Mucosa of rectum (tissue), 2 donors: Measurements from ENCODE around the gene E2F2.

Experiments used
- H3K27ac ChIP-seq, 2 donors: one replicate each; pipeline ENCODE4 v1.7.0; 2013; ENCODE audit warnings: inconsistent platforms in 2 of 2, low read depth in 2 of 2, low read length in 2 of 2
- H3K27me3 ChIP-seq, 2 donors: one replicate each; pipeline ENCODE4 v1.7.0; 2013; ENCODE audit warnings: low read length in 2 of 2; ENCODE audit not compliant: control insufficient read depth in 2 of 2, insufficient read depth in 2 of 2
- H3K36me3 ChIP-seq, 2 donors: one replicate each; pipeline ENCODE4 v1.7.0; 2013; ENCODE audit warnings: low read length in 2 of 2; ENCODE audit not compliant: control insufficient read depth in 2 of 2, insufficient read depth in 2 of 2
- H3K4me1 ChIP-seq, 2 donors: one replicate each; pipeline ENCODE4 v1.7.0; 2013; ENCODE audit warnings: low read length in 2 of 2, mild to moderate bottlenecking in 1 of 2; ENCODE audit not compliant: control insufficient read depth in 2 of 2, insufficient read depth in 2 of 2
- H3K4me3 ChIP-seq, 2 donors: one replicate each; pipeline ENCODE4 v1.7.0; 2013; ENCODE audit warnings: low read length in 2 of 2
- H3K9ac ChIP-seq, 2 donors: one replicate each; pipeline ENCODE4 v1.7.0; 2013; ENCODE audit warnings: low read length in 2 of 2, low read depth in 1 of 2, mild to moderate bottlenecking in 1 of 2
- H3K9me3 ChIP-seq, 2 donors: one replicate each; pipeline ENCODE4 v1.7.0; 2013; ENCODE audit warnings: low read length in 2 of 2; ENCODE audit not compliant: control insufficient read depth in 2 of 2
- donor health status: healthy.
- donor health status: Normal muscosa, but diverticular disease.

Gene E2F2

DNA sequence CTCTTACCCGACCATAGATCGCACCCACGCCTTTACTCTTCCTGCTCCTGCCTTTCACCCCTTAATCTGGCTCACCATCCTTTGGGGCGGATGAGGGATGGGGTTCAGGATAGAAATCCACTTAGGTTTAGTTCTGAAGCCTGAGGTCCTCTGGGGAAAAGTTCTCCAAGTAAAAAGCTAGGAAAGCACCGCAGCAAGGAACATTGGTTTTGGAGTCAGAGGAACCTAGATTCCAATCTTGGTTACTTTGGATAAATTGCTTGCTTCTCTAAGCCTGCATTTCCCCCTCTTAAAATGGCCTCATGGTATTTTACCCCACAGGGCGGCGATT lies 46.1 kb downstream of the E2F2 start:
- peak overlapping the region in 1 of 2 donors; percentile 59 for H3K9ac ChIP-seq
- peak overlapping the region; percentile 72 to 84 for H3K4me3 ChIP-seq
- H3K27ac ChIP-seq: no peak overlapping the region

DNA sequence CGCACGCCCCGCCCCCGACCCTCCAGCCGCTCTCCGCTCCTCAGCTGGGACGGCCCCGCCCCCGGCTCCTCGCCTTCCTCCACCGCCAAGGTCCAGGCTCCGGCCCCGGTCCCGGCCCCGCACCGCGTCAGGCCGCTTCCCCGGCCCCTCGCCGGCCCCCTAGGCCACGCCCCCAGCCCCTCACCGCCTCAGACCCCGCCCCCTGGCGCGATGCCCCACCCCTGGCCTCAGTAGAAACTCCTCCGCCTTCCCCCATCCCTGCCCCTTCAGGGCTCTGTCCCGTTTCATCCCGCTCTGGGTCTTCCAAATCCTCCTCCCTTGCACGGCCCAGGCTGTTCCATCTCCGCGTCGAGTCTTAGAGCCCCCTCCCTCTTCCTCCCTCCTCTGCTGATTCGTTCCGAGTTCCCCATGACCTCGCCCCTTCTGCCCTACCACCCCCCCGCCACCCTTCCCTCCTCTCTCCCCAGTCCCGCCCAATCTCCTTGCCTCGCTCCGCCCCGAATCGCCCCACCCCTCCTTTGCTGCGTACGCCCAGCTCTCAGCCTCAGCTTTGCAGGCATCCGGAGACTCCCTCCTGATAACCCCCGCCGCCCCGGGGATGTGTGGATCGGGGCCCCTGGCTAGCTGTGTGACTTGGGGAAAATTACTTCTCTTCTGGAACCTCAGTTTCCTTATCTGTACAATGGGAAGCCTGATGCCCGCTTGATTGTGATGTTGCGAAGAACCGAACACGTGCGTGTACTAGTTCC lies 46.6 kb downstream of the E2F2 start:
- H3K4me1 ChIP-seq: peaks cover 9 to 12% of the 10 kb centered on the region in 2 donors
- H3K27me3 ChIP-seq: no peaks in the 10 kb centered on the region
- H3K36me3 ChIP-seq: no peaks in the 10 kb centered on the region
- peak overlapping the region; percentile 72 to 84 for H3K4me3 ChIP-seq
- peak overlapping the region in 1 of 2 donors; percentile 79 for H3K9ac ChIP-seq
- H3K27ac ChIP-seq: peak overlapping the region; percentile 81
- no peaks in the 10 kb centered on the region for H3K9me3 ChIP-seq

More for the DNA sequence above, 46.1 kb downstream of the E2F2 start:
- Histone ChIP-seq H3K27me3 (no peaks in the 10 kb centered on the region), H3K4me1 (peaks cover 9 to 12% of the 10 kb centered on the region in 2 donors), H3K36me3 (no peaks in the 10 kb centered on the region), H3K9me3 (no peaks in the 10 kb centered on the region)

DNA sequence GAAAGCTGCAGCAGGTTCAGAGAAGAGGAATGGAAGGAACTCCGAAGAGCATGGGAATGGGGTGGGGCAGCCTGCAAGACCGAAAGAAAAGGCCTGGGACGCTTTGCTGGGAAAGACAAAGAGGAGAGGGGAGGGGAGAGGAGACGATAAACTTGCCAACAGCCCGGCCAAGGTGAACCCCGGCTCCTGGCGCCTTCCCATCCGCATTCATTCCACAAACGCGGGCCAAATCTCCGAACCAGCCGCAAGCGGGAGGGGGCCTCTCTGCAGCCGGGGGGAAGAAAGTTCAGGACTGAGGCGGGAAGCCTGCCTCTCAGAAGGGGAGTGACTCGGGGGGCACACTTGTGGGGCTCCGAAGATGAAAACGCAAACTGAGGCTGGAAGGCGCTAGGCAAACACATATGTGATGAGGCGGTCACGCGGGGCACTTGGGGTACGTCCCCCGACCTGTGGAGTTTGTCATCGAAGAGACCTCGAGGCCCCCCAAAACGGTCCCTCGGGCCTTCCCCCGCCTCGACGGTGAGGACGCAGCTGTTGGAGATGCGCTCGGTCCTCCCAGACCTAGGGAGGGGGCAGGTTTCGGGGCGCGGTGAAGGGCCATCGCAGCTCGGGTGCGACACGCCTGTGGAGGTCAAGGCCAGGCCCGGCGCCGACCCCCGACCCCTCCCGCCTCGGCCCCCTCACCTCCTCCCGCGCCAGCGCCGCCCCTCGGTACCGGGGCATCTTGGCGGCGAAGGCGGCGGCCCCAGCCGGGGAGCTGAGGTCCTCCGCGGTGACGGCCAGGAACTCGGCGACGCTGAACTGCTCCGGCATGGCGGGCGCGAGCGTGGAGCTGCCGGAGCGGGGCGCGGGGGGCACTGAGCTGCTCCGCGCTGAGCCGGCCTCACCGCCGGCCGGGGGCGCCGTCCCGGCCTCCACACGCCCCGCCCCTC lies 47.4 kb downstream of the E2F2 start, which contains the start of gene ASAP3:
Gene ASAP3 (minus strand): TSS at position 859 of the 932 bp plus-strand sequence. CDS start 46 bp downstream, at position 813.
- H3K27ac ChIP-seq: peak within 1 kb of the TSS; percentile 81
- peaks cover 9 to 12% of the 10 kb centered on the region in 2 donors for H3K4me1 ChIP-seq
- H3K9me3 ChIP-seq: no peaks in the 10 kb centered on the region
- peak within 1 kb of the TSS; percentile 72 to 84 for H3K4me3 ChIP-seq
- no peaks in the 10 kb centered on the region for H3K27me3 ChIP-seq
- peak within 1 kb of the TSS; percentile 56 to 79 for H3K9ac ChIP-seq
- no peaks in the 10 kb centered on the region for H3K36me3 ChIP-seq

DNA sequence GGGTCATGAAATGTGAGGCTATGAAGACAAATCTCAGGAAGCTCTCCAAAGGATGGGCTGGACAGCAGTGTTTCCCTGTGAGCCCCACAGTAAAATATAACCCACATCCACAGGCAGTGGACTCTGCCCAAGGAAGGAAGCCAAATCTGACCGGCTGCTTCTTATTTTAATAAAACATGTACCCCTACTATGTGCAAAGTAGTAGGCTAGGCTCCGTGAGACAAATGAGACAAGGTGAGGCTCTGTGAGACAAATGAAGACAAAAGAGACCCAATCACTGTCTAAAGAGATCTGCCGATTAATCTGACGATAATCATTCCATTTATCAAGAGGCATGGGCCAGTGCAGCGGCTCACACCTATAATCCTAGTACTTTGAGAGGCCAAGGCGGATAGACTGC lies 49.1 kb downstream of the E2F2 start:
- Histone ChIP-seq H3K36me3 (no peaks in the 10 kb centered on the region), H3K4me3 (no peak overlapping the region), H3K9me3 (no peaks in the 10 kb centered on the region), H3K4me1 (peaks cover 9 to 12% of the 10 kb centered on the region in 2 donors), H3K9ac (no peak overlapping the region), H3K27me3 (no peaks in the 10 kb centered on the region), H3K27ac (no peak overlapping the region)

DNA sequence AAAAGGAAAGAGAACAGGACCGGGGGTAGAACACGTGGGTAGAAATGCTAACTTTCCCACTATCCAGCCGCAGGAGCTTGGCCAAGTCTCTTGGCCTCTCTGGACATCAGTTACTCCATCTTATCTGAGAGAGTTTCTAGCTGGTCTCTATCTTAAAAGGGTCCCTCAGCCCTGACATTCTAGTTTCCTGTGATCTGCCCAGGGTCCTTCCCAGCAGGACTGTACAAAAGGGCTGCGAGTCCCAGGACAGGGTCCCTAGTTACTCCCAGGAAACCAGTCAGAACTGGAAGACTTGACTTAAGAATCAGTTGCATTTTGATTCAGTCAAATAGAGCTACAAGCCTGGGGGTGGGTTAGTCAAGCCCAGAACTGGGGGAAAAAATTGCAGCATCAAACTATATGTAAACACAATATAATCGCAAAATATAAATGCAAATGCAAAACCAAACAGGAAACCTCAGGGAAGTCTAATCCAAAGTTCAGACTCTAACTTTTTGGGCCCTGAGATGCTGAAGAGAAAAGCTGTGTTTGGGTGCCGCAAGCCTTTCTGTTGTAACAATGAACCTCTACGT lies 49.9 kb downstream of the E2F2 start:
- Histone ChIP-seq H3K9me3 (no peaks in the 10 kb centered on the region), H3K27me3 (no peaks in the 10 kb centered on the region), H3K27ac (no peak overlapping the region), H3K9ac (no peak overlapping the region), H3K4me3 (no peak overlapping the region), H3K4me1 (peaks cover 9 to 12% of the 10 kb centered on the region in 2 donors), H3K36me3 (no peaks in the 10 kb centered on the region)

DNA sequence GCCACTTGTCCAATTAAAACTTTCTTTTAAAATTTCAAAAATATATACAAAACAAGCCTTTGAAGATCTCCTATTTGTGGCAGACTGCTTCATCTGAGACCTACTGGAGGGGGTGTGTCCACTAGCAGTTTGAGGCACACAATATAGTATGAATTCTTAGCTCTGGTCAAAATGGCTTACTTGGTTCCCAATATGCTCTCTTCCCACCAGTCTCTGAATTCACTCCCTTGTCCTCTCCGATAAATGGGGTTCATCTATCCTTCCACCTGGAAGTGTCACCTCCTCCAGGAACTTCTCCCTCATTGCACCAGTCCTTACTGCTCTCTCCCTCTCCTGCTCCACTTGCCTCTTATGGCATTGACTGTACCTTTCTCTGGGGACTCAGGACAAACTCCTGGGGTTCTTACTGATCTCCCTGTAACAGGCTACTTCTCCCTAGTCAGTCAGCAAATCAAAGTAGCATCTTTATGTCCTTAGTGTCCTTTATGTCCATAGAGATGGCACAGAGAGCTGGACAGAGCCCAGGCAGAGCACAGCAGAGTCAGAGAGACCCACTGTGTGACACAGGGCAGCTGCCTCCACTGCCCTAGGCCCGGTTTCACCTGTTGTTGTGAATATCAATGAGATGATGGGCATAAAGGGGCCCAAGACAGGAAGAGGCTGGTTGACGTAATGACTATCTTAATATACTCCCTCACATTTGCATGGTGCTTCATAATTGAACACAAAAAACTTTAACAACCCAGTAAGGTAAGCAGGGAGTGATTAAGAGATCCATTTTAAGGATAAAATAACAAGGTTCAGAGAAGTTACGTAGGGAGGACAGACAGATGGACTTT lies 50.6 kb downstream of the E2F2 start:
- no peaks in the 10 kb centered on the region for H3K27me3 ChIP-seq
- no peaks in the 10 kb centered on the region for H3K36me3 ChIP-seq
- peaks cover 9 to 12% of the 10 kb centered on the region in 2 donors for H3K4me1 ChIP-seq
- H3K9me3 ChIP-seq: no peaks in the 10 kb centered on the region
- no peak overlapping the region for H3K27ac ChIP-seq
- no peak overlapping the region for H3K4me3 ChIP-seq
- no peak overlapping the region for H3K9ac ChIP-seq

DNA sequence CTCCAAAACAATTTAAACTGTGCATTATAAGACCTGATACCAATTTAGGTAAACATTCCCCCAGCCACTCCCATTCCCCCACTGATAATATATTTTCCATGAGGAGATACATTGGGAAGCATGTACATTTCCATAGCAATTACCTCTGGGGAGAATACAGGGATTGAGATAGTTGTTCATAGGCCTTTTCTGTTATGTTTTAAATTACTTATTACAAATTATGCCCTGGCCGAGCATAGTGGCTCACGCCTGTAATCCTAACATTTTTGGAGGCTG lies 51.4 kb downstream of the E2F2 start:
- H3K9ac ChIP-seq: no peak overlapping the region
- no peak overlapping the region for H3K27ac ChIP-seq
- no peaks in the 10 kb centered on the region for H3K27me3 ChIP-seq
- H3K36me3 ChIP-seq: no peaks in the 10 kb centered on the region
- no peaks in the 10 kb centered on the region for H3K9me3 ChIP-seq
- peaks cover 9% of the 10 kb centered on the region in 2 donors for H3K4me1 ChIP-seq
- H3K4me3 ChIP-seq: no peak overlapping the region

DNA sequence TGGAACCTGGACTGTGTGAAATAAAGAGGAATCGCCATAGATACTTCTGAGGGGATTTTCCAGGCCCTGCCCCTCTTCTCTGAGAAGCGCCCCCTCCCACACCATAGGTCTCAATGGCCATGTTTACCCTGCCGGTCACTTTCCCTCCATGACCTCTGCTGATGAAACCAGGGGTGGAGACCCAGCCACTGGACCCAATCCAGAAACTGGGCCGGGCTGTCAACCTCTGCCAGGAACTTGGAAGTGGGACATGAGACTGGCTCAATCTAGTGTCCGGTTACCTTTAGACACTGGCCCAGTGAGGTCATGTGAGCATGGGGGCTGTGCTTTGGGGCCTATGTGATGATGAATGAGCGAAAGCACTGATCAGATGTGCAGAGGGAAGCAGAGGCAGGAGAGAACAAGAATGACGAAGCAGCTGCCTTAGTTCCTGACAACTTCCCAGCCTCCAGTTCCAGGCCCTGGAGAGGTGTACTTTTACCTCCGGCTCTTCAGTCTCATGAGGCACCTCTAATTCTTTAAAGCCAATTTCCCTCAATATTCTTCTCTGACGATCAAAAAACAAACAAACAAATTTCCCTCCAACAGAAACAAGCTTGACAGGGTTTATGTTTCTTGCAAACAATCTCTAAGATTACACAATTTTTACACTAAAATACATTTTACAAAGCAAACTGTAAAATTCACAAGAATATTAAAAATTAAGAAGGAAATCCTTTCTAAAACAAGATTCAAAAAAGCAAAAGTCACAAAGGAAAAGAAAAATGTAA lies 52.0 kb downstream of the E2F2 start:
- Histone ChIP-seq H3K27me3 (no peaks in the 10 kb centered on the region), H3K9me3 (no peaks in the 10 kb centered on the region), H3K4me3 (no peak overlapping the region), H3K27ac (no peak overlapping the region), H3K9ac (no peak overlapping the region), H3K36me3 (no peaks in the 10 kb centered on the region), H3K4me1 (peaks cover 9% of the 10 kb centered on the region in 2 donors)

DNA sequence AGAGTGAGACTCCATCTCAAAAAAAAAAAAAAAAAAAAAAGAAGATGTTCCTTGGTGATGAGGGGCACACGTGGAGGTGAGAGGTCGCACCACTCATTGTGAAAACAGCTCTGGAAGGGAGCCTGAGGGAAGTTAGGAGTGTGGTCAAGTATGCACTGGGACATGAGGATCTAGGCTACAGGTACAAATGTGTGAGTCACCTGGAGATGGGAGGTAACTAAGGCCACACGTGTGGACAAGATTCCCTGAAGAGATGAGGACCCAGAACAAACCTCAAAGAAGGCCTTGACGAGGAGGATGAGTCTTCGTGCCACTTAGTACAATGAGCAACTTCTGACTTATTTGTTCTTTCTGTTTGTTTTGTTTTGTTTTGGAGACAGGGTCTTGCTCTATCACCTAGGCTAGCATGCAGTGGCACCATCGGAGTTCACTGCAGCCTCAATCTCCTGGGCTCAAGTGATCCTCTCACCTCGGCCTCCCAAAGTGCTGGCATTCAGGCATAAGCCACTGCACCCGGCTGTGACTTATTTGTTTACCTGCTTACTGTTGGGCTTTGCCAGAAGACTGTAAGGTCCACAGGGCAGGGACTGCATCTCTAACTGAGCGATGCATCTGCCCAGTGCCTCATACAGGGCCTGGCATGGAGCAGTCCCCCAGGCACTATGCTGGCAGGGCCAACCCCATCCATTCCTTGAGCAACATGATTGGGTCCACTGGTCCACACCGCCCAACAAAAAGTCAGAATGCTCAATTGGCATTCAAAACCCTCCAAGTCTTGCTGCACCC lies 53.5 kb downstream of the E2F2 start:
- Histone ChIP-seq H3K9ac (no peak overlapping the region), H3K27me3 (no peaks in the 10 kb centered on the region), H3K36me3 (no peaks in the 10 kb centered on the region), H3K9me3 (no peaks in the 10 kb centered on the region), H3K27ac (no peak overlapping the region), H3K4me3 (no peak overlapping the region), H3K4me1 (no peaks in the 10 kb centered on the region)
